Mammary epithelial cell (primary cell): Measurements from ENCODE around the gene COQ10A.

Source experiments
- CTCF ChIP-seq, 2 donors: IDR thresholded peaks in 1 of 2; conservative IDR thresholded peaks in 1 of 2; 2 replicates each; pipeline ENCODE4 v1.5.1; 2011 to 2012; ENCODE audit warnings: inconsistent platforms in 2 of 2, low read length in 2 of 2, mild to moderate bottlenecking in 2 of 2, control low read depth in 1 of 2, low read depth in 1 of 2; ENCODE audit not compliant: insufficient read depth in 1 of 2; ENCODE audit errors: extremely low read depth in 1 of 2
- EZH2 ChIP-seq: IDR thresholded peaks from 2 replicates; pipeline ENCODE4 v1.6.1; 2012; ENCODE audit warnings: low read length, inconsistent platforms, borderline replicate concordance

DNA sequence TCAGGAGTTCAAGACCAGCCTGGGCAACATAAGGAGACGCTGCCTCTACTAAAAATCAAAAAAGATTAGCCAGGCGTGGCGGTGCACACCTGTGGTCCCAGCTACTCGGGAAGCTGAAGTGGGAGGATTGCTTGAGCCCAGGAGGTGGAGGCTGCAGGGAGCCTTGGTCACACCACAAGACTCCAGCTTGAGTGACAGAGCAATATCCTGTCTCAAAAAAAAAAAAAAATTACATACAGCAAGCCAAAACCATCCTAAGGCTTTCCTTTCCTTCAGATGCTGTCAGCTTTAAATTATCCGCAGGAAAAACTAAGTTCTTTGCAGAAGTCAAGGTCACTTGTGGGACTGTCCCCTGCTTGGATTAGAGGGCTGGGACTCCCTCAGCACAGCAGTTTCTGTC lies 32.1 kb downstream of the COQ10A start:
- TF ChIP-seq CTCF (conservative IDR thresholded peaks at IDR 0.05 in 1 of 2, IDR thresholded peaks at IDR 0.05 in 1 of 2; ENCODE audit: extremely low read depth in 1 of 2, insufficient read depth in 1 of 2, low read depth in 1 of 2, low read length in 2 of 2) (no peak), EZH2 (no peak)
